GM19023 (cell line): ENCODE measurements around the gene APIP.

Experiments
- ATAC-seq: cut with Tn5 transposase; IDR thresholded peaks from one replicate; pipeline ENCODE4 v1.9.1; 2021; ENCODE audit warnings: mild to moderate bottlenecking, moderate library complexity; ENCODE audit not compliant: unreplicated experiment

The APIP gene

GRCh38 chr11:34890089-34890488 lies 26.1 kb downstream of the APIP start:
- ATAC-seq, result no peak

GRCh38 chr11:34887260-34887659 lies 28.9 kb downstream of the APIP start:
- ATAC-seq, result no peak

- no peak for ATAC-seq
Measured at GRCh38 chr11:34886609-34887008, 29.6 kb downstream of the APIP start.

- no peak for ATAC-seq
Measured at GRCh38 chr11:34881900-34882299, 34.3 kb downstream of the APIP start.

GRCh38 chr11:34877375-34877975 lies 38.7 kb downstream of the APIP start:
- no peak for ATAC-seq

- no peak for ATAC-seq
Measured at GRCh38 chr11:34874202-34874601, 42.0 kb downstream of the APIP start.

GRCh38 chr11:34870548-34871196 lies 45.5 kb downstream of the APIP start:
- no peak for ATAC-seq

- no peak for ATAC-seq
Measured at GRCh38 chr11:34869425-34869824, 46.8 kb downstream of the APIP start.

GRCh38 chr11:34866375-34866774 lies 49.8 kb downstream of the APIP start:
- no peak for ATAC-seq

GRCh38 chr11:34865261-34865660 lies 50.9 kb downstream of the APIP start:
- no peak for ATAC-seq

- no peak for ATAC-seq
Measured at GRCh38 chr11:34864424-34864823, 51.8 kb downstream of the APIP start.

GRCh38 chr11:34863048-34863447 lies 53.1 kb downstream of the APIP start:
- ATAC-seq, result no peak

GRCh38 chr11:34860518-34860917 lies 55.7 kb downstream of the APIP start:
- no peak for ATAC-seq

GRCh38 chr11:34860034-34860433 lies 56.1 kb downstream of the APIP start:
- ATAC-seq, result no peak

- ATAC-seq, result no peak
Measured at GRCh38 chr11:34859496-34859895, 56.7 kb downstream of the APIP start.

- ATAC-seq, result no peak
Measured at GRCh38 chr11:34857463-34857862, 58.7 kb downstream of the APIP start.

GRCh38 chr11:34856251-34856650 lies 59.9 kb downstream of the APIP start:
- ATAC-seq, result no peak

GRCh38 chr11:34855754-34856095 lies 60.5 kb downstream of the APIP start:
- no peak for ATAC-seq

- ATAC-seq, result no peak
Measured at GRCh38 chr11:34855021-34855753, 61.0 kb downstream of the APIP start.

GRCh38 chr11:34851916-34852315 lies 64.3 kb downstream of the APIP start:
- no peak for ATAC-seq

- ATAC-seq, result no peak
Measured at GRCh38 chr11:34850334-34850733, 65.8 kb downstream of the APIP start.

GRCh38 chr11:34846467-34846866 lies 69.7 kb downstream of the APIP start:
- no peak for ATAC-seq
